ENCODE data around the gene PYROXD2. TPM values are rescaled to one million over a fixed set of nuclear protein-coding genes. Genes with fewer than 3 reads are reported as not detected.
A peak's percentile ranks its signal among the peaks of the same experiment; 100 is the strongest.

Gene PYROXD2
- total and polyA plus RNA-seq, 2 of the 13 experiments (the other 11 are each of a cell fraction or from before 2014, with no cell fraction given) = 2.0 to 6.2 TPM

DNA sequence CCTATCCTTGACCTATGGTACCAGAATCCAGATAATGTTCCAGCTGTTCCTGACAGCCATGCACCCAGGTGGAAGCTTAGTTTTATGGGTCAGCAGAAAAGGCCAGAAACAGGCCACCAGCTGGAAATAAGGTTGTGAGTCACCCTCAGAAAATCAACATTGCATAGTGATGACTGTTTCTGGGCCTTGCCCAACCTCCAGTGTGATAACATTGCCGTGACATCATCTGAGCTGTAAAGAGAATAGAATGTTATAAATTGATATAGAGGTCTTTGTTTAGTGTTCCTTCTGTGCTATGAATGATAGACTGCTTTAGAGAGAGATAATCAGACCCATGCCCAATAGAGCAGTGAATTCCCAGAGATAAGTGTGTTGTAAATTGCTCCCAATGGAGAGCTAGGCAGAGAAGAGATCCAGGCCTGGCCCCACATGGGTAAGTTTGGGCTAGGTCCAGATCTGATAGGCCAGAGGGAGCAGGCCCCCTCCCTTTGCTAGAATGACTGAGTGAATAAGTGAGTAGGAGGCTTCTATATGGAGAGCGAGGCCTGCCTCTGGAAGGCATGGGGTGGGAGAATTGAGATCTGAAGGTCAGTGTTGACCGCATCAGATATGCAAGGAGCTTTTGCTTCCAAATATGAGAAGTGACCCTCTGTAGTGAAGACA is 46.0 kb upstream of the PYROXD2 start (continued):
- TF ChIP-seq MAFF (IDR thresholded peaks at IDR 0.05; ENCODE audit: low read depth, low read length) = peak; percentile 92
- no peak for TF ChIP-seq STAT5B (CRISPR knock-in tag; IDR thresholded peaks at IDR 0.05)
- TF ChIP-seq NONO (IDR thresholded peaks at IDR 0.05) = no peak
- no peak for TF ChIP-seq NONO (CRISPR knock-in tag; conservative IDR thresholded peaks at IDR 0.05)
- TF ChIP-seq NR2F2 (IDR thresholded peaks at IDR 0.05; ENCODE audit: borderline replicate concordance, low read depth) = peak; percentile 19; the same call in 1 of the 2 replicates
- peak; percentile 48; the same call in 1 of the 2 replicates for TF ChIP-seq NCOA2 (CRISPR knock-in tag; IDR thresholded peaks at IDR 0.05)
- no peak for TF ChIP-seq NPAS2 (CRISPR knock-in tag; IDR thresholded peaks at IDR 0.05; ENCODE audit: borderline replicate concordance)
- no peak for TF ChIP-seq HOXA5 (CRISPR knock-in tag; IDR thresholded peaks at IDR 0.05)
- TF ChIP-seq ZNF567 (CRISPR knock-in tag; IDR thresholded peaks at IDR 0.05; ENCODE audit: borderline replicate concordance) = no peak
- TF ChIP-seq SALL1 (CRISPR knock-in tag; IDR thresholded peaks at IDR 0.05) = peak; percentile 52
- TF ChIP-seq BHLHE40 (IDR thresholded peaks at IDR 0.05; ENCODE audit: low read length) = no peak
- TF ChIP-seq SMARCE1 (IDR thresholded peaks at IDR 0.05; ENCODE audit: borderline replicate concordance) = no peak
- no peak for TF ChIP-seq ZNF746 (CRISPR knock-in tag; IDR thresholded peaks at IDR 0.05)
- no peak for TF ChIP-seq NFE2 (CRISPR knock-in tag; IDR thresholded peaks at IDR 0.05)
- TF ChIP-seq TSC22D2 (CRISPR knock-in tag; IDR thresholded peaks at IDR 0.05; ENCODE audit: borderline replicate concordance) = no peak
- TF ChIP-seq ZNF260 (CRISPR knock-in tag; IDR thresholded peaks at IDR 0.05; ENCODE audit: borderline replicate concordance, low read depth) = no peak
- TF ChIP-seq ZNF605 (CRISPR knock-in tag; IDR thresholded peaks at IDR 0.05) = no peak
- no peak for TF ChIP-seq HNRNPK (IDR thresholded peaks at IDR 0.05; ENCODE audit: low read depth, low read length, poor library complexity, severe bottlenecking)
- no peak for TF ChIP-seq HES4 (CRISPR knock-in tag; IDR thresholded peaks at IDR 0.05; ENCODE audit: borderline replicate concordance)
- TF ChIP-seq ZNF878 (CRISPR knock-in tag; IDR thresholded peaks at IDR 0.05) = no peak
- TF ChIP-seq, protein P1, sequence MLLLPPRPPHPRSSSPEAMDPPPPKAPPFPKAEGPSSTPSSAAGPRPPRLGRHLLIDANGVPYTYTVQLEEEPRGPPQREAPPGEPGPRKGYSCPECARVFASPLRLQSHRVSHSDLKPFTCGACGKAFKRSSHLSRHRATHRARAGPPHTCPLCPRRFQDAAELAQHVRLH (CRISPR knock-in tag; IDR thresholded peaks at IDR 0.05; ENCODE audit: borderline replicate concordance, low read depth) = no peak
- TF ChIP-seq BORCS8-MEF2B (CRISPR knock-in tag; IDR thresholded peaks at IDR 0.05) = no peak
- TF ChIP-seq NKX3-1 (CRISPR knock-in tag; IDR thresholded peaks at IDR 0.05) = no peak
- TF ChIP-seq ZNF10 (CRISPR knock-in tag; IDR thresholded peaks at IDR 0.05; ENCODE audit: borderline replicate concordance, low read depth) = no peak
- TF ChIP-seq, protein P2, sequence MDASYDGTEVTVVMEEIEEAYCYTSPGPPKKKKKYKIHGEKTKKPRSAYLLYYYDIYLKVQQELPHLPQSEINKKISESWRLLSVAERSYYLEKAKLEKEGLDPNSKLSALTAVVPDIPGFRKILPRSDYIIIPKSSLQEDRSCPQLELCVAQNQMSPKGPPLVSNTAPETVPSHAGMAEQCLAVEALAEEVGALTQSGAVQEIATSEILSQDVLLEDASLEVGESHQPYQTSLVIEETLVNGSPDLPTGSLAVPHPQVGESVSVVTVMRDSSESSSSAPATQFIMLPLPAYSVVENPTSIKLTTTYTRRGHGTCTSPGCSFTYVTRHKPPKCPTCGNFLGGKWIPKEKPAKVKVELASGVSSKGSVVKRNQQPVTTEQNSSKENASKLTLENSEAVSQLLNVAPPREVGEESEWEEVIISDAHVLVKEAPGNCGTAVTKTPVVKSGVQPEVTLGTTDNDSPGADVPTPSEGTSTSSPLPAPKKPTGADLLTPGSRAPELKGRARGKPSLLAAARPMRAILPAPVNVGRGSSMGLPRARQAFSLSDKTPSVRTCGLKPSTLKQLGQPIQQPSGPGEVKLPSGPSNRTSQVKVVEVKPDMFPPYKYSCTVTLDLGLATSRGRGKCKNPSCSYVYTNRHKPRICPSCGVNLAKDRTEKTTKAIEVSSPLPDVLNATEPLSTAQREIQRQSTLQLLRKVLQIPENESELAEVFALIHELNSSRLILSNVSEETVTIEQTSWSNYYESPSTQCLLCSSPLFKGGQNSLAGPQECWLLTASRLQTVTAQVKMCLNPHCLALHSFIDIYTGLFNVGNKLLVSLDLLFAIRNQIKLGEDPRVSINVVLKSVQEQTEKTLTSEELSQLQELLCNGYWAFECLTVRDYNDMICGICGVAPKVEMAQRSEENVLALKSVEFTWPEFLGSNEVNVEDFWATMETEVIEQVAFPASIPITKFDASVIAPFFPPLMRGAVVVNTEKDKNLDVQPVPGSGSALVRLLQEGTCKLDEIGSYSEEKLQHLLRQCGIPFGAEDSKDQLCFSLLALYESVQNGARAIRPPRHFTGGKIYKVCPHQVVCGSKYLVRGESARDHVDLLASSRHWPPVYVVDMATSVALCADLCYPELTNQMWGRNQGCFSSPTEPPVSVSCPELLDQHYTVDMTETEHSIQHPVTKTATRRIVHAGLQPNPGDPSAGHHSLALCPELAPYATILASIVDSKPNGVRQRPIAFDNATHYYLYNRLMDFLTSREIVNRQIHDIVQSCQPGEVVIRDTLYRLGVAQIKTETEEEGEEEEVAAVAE (CRISPR knock-in tag; IDR thresholded peaks at IDR 0.05; ENCODE audit: borderline replicate concordance) = 0 out of 2 replicates have a peak, but pooled peaks have one; percentile 18
- TF ChIP-seq SYNCRIP (IDR thresholded peaks at IDR 0.05; ENCODE audit: insufficient read depth, low read depth, low read length) = no peak
- no peak for TF ChIP-seq ZBTB38 (CRISPR knock-in tag; IDR thresholded peaks at IDR 0.05)
- TF ChIP-seq, protein P3, sequence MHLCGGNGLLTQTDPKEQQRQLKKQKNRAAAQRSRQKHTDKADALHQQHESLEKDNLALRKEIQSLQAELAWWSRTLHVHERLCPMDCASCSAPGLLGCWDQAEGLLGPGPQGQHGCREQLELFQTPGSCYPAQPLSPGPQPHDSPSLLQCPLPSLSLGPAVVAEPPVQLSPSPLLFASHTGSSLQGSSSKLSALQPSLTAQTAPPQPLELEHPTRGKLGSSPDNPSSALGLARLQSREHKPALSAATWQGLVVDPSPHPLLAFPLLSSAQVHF (CRISPR knock-in tag; IDR thresholded peaks at IDR 0.05) = no peak
